K562 treated with DMSO at 1 percent for 4 hours (cell line): Measurements from ENCODE around the gene SLC25A40. TPM values are rescaled to one million over a fixed set of nuclear protein-coding genes. Genes with fewer than 3 reads are reported as not detected.

Experiments used
- total RNA-seq: library from RNA; unstranded; fragments of 300-600 nt; gene quantifications from 2 replicates; pipeline ENCODE4 v1.2.3, GENCODE V29; 2022; ENCODE audit not compliant: insufficient read depth

The SLC25A40 gene, protein sequence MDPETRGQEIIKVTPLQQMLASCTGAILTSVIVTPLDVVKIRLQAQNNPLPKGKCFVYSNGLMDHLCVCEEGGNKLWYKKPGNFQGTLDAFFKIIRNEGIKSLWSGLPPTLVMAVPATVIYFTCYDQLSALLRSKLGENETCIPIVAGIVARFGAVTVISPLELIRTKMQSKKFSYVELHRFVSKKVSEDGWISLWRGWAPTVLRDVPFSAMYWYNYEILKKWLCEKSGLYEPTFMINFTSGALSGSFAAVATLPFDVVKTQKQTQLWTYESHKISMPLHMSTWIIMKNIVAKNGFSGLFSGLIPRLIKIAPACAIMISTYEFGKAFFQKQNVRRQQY
- 11.7 and 13.4 TPM in 2 replicates for total RNA-seq

DNA sequence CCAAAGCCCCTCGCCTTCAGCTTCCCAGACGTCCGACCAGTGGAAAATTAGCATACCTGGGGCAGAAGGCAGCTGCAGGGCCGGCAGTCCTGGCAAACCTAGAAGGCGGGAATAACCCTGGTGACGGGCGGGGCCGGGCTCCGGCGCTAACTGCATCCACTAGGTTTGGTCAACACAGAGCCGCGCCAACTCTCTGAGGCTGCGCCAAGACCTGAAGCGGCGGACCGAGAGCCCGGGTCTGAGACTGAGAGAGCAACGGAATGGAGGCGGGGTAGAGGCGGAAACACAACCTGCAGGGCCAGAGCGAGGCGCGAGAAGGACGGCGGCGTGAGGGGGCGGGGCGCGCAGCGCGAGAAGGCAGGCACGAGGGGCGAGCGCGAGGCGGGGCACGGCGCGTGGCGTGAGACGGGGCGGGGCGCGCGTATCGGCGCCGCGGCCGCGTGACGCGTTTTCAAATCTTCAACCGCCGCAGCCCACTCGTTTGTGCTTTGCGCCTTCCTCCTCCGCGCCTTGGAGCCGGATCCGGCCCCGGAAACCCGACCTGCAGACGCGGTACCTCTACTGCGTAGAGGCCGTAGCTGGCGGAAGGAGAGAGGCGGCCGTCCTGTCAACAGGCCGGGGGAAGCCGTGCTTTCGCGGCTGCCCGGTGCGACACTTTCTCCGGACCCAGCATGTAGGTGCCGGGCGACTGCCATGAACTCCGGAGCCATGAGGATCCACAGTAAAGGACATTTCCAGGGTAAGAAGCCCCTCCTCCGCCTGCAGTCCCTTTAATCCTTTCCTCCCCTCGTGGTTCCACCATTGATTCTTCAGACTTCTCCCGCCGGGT is at the start of gene SLC25A40, which contains the start of gene DBF4:
Gene SLC25A40, minus strand, starts transcription at position 321 of the 829 bp plus-strand sequence. CDS start 17,633 bp downstream, outside the sequence.
Gene DBF4, plus strand, starts transcription at position 454 of the 829 bp plus-strand sequence. Its CDS starts 240 bp downstream, at position 694.

Other genes with a start within 250 kb of the SLC25A40 start
- gene RUNDC3B, start 248.0 kb downstream of the SLC25A40 start, total RNA-seq: not detected in 2 replicates
- gene DBF4, start 133 bp upstream of the SLC25A40 start, total RNA-seq: 32.5 and 34.0 TPM in 2 replicates
- gene ADAM22, start 57.9 kb upstream of the SLC25A40 start, total RNA-seq: 0.36 TPM in 1 of 2 replicates, not detected in the other